HPDE6-E6E7 (cell line): ENCODE measurements around the gene CHPF.

Experiments used
- DNase-seq: peaks from one replicate; pipeline ENCODE4 v3.0.0; 2011; ENCODE audit warnings: missing footprints; ENCODE audit errors: extremely low spot score

CHPF gene

DNA sequence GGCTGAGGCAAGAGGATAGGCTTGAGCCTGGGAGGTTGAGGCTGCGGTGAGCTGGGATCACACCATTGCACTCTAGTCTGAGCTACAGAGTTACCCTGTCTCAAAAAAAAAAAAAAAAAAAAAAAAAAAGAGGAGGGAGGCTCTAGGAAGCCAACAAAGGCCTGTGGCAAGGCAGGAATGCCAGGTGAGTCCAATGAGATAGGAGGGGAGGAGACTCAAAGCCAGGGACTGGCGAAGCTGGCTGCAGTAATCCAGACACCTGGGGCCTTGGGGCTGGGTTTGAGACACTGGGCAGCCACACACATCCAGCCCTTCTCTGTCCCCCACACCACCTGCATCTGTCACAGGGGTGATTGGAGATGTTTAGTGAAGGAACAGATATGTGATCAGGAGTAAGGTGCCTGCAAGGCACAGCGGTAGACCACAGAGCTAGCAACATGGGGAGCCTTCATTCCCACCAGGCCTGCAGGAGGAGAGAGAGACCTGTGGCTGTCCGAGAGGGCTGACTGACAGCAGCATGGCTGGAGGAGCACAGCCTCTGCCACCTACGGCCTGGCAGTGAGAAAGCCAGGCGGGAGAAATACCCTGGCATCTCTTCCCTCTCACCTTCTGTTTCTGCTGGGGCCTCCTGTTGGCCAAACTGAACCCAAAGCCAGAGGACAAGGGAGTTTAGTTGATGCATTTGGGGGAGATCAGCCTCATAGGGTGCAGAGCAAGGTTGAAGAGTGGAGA is 9.5 kb downstream of the CHPF start:
- DNase-seq, result no peak

DNA sequence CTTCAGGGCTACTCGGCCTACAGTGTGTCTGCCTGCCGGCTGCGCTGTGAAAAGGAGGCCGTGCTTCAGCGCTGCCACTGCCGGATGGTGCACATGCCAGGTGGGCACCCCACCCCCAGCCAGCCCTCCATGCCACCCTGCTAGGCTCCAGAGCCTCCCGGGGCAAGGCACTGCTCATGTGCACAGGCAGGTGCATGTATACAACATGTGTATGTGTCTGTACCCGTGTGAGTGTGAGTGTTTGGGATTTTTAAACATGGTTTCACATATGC is 11.3 kb downstream of the CHPF start:
- no peak for DNase-seq

GRCh38 chr2:219531639-219532377 is 11.8 kb downstream of the CHPF start:
- DNase-seq, result no peak

- DNase-seq, result peak; percentile 93
These were observed 13.3 kb downstream of the CHPF start for GRCh38 chr2:219530048-219530963.

GRCh38 chr2:219527472-219527871 is 16.1 kb downstream of the CHPF start:
- DNase-seq, result no peak

GRCh38 chr2:219527076-219527394 is 16.6 kb downstream of the CHPF start:
- DNase-seq, result no peak

DNA sequence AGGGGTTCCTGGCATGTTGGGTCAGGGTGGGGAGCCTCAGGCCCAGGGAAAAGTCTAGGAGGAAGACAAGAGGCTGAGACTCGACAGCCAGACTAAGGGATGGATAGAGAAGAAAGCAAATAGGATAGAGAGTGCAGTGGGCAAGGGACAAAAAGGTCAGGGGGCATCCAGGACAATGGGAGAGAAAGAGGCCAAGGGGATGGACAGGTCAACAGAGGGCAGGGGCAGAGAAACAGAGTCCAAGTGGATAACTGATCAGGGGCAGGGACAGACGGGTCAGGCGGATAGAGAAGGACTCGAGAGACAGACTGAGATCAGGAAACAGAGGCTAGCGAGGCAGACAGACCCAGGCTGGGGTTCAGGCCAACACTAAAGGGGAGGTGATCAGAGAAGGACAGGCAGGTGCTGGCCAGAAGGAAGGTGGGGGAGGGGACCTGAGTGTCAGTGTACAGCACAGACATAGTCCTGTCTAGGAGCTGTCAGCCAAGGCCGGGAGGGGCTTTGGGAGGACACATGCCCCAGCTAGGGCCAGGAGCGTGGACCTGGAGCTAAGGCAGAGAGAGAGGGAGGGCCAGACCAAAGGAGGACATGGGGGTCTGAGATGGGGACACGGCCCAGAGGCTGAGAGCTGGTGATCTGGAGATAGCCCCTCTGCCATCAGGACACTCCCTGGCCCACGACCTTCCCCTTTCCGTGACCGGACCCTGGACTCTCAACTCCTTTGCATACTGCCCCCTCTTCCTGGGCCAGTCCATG is 17.1 kb downstream of the CHPF start:
- DNase-seq, result no peak

- no peak for DNase-seq
These were observed 17.9 kb downstream of the CHPF start for GRCh38 chr2:219525533-219526232.

DNA sequence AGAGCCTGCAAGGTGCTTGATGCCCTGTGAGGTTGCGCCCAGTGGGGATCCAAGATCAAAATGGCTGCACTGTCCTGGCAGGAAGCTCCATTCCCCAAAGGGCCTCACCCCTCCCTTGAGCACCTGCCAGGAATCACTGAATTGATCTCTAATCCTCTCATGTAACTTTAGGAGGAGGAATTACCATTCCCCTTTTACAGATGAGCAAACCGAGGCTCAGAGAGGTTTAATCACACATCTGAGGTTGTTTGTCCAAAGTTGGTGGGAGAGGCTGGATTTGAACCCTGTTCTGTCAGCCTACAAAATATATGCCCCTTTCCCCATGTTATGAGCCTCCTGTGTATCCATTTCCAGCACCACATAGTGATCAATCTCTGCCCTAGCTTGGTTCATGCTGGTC is 18.8 kb downstream of the CHPF start:
- DNase-seq, result no peak

GRCh38 chr2:219523031-219523671 is 20.5 kb downstream of the CHPF start:
- no peak for DNase-seq

GRCh38 chr2:219522111-219523030 is 21.2 kb downstream of the CHPF start:
- peak; percentile 49 for DNase-seq

DNA sequence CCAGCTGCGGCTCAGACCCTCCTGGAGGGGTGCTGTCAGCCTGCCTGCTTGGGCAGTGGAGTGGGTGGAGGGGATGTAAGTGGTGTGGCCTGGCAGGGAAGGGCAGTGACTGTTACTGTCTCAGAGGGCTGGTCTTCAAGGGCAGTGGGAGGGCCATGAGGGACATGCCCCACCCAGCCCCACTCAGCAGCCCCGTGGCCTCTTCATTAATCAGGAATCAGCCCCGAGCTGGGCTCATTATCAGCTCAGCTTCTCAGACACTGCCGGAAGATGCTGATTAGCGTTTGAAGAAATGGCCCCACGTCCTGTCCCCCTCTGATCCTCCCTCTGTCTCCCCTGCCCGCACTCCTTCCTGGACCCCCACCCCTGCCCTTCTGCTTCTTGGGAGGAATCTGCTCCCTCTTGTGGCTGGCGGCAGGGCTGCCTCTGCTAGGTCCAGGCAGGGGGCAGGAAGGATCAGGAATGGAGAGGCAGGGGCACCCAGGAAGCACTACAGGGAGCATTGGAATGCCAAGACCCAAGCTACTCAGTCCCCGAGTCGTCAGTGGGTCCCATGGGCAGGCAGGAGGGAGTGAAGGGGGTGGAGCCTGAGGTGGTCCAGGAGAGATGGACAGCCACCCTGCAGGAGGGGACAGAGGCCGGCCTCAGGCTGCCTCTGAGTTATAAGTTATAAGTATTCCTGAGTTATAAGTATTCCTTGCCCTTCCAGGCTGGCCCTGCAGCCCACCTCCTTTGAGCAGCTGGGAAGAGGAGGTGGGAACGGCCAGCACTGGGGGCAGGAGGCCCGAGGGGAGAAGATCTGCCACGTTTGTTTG is 22.3 kb downstream of the CHPF start:
- peak; percentile 61 for DNase-seq

GRCh38 chr2:219520079-219520478 is 23.5 kb downstream of the CHPF start:
- DNase-seq, result no peak

DNA sequence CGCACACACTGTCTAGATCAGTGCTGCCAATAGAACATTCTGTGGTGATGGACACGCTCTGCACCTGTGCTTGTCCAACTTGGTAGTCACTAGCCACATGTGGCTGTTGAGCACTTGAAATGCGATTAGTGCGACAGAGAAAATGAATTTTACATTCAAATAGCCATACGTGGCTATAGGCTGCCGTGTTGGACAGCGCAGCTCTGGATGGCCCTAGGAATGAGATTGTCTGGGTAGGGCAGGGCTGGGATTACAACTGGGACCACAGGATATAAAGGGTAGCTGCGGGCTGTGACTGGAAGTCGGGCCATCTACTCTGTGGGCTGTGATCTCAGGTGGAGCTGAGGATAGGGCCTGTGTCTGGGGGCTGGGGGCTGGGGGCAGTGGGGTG is 24.1 kb downstream of the CHPF start:
- no peak for DNase-seq

GRCh38 chr2:219517954-219518778 is 25.4 kb downstream of the CHPF start:
- no peak for DNase-seq

- no peak for DNase-seq
These were observed 26.7 kb downstream of the CHPF start for GRCh38 chr2:219516888-219517287.

GRCh38 chr2:219515874-219516629 is 27.6 kb downstream of the CHPF start:
- no peak for DNase-seq
